B cell (primary cell): ENCODE results near the gene RAP2C. TPM values are rescaled to one million over a fixed set of nuclear protein-coding genes. Genes with fewer than 3 reads are reported as not detected.

Source experiments
- ATAC-seq: fragments of 200-7000 bp; cut with Tn5 transposase; one replicate; pipeline ENCODE4 v1.10.0; 2021; ENCODE audit warnings: low read depth, mild to moderate bottlenecking, moderate number of reproducible peaks, moderate library complexity
- CTCF ChIA-PET: fragments of 350-600 bp; sonication (Branson Sonifier 250); formaldehyde crosslinking; loops from one replicate; lab custom pipeline; 2021; ENCODE audit warnings: antibody characterized with exemption, inconsistent platforms; lab: Charles Lee
- POLR2A ChIA-PET: fragments of 350-600 bp; sonication (Branson Sonifier 250); formaldehyde crosslinking; loops from one replicate; lab custom pipeline; 2021; ENCODE audit warnings: antibody characterized with exemption; lab: Charles Lee
- DNase-seq: peaks from one replicate; pipeline ENCODE4 v3.0.0; 2013
- H2AFZ ChIP-seq: 2 replicates; pipeline ENCODE4 v1.6.1; 2012; ENCODE audit warnings: mild to moderate bottlenecking, low read depth, low read length; ENCODE audit not compliant: insufficient read depth, poor library complexity, severe bottlenecking
- H3K27ac ChIP-seq, 2 donors: 1 replicate in 1 of 2; 2 replicates in 1 of 2; pipeline ENCODE4 v1.5.1; 2012 to 2013; ENCODE audit warnings: low read length in 2 of 2, mild to moderate bottlenecking in 2 of 2, moderate library complexity in 1 of 2
- H3K27me3 ChIP-seq, 4 experiments: fragments of 200-600 bp in 1 of 4; sonication (generic) in 1 of 4; replicated peaks in 1 of 4; 1 replicate in 2 of 4; 2 replicates in 2 of 4; pipeline versions ENCODE4 v1.6.1 to v1.7.0; 2013 to 2016; ENCODE audit warnings: low read length in 3 of 4, mild to moderate bottlenecking in 2 of 4, mixed read lengths in 1 of 4, moderate library complexity in 1 of 4; ENCODE audit not compliant: insufficient read depth in 4 of 4, control insufficient read depth in 3 of 4; ENCODE audit errors: control extremely low read depth in 1 of 4
- H3K36me3 ChIP-seq, 2 experiments: replicated peaks in 1 of 2; 1 replicate in 1 of 2; 2 replicates in 1 of 2; pipeline versions ENCODE4 v1.6.1 to v1.7.1; 2013; ENCODE audit warnings: low read length in 1 of 2; ENCODE audit not compliant: insufficient read depth in 2 of 2, control insufficient read depth in 1 of 2; ENCODE audit errors: control extremely low read depth in 1 of 2, extremely low read depth in 1 of 2
- H3K4me1 ChIP-seq, 2 donors: fragments of 200-600 bp in 1 of 2; sonication (generic) in 1 of 2; 1 replicate in 1 of 2; 2 replicates in 1 of 2; pipeline versions ENCODE4 v1.5.1 to v1.6.1; 2013 to 2017; ENCODE audit warnings: low read length in 2 of 2; ENCODE audit not compliant: control insufficient read depth in 2 of 2, insufficient read depth in 2 of 2
- H3K4me2 ChIP-seq: replicated peaks from 2 replicates; pipeline ENCODE3; 2012; ENCODE audit warnings: mild to moderate bottlenecking, low read depth, low read length; ENCODE audit not compliant: poor library complexity, severe bottlenecking
- H3K4me3 ChIP-seq, 5 experiments: fragments of 200-600 bp in 1 of 5; sonication (generic) in 1 of 5; 1 replicate in 3 of 5; 2 replicates in 2 of 5; pipeline versions ENCODE4 v1.5.1 to v1.7.0; 2011 to 2016; ENCODE audit warnings: low read length in 4 of 5, mild to moderate bottlenecking in 4 of 5, low read depth in 2 of 5, control low read depth in 1 of 5, moderate library complexity in 1 of 5; ENCODE audit not compliant: insufficient read depth in 1 of 5; ENCODE audit errors: control extremely low read depth in 1 of 5, extremely low read depth in 1 of 5
- H3K79me2 ChIP-seq: fragments of 200-600 bp; sonication (generic); one replicate; pipeline ENCODE4 v1.6.0; 2016; ENCODE audit warnings: low read length; ENCODE audit not compliant: control insufficient read depth, insufficient read depth
- H3K9ac ChIP-seq: fragments of 200-600 bp; sonication (generic); 2 replicates; pipeline ENCODE4 v1.6.1; 2017; ENCODE audit warnings: mild to moderate bottlenecking, low read length, moderate library complexity
- H3K9me3 ChIP-seq, 3 donors: one replicate each; pipeline versions ENCODE4 v1.6.1 to v1.7.1; 2013; ENCODE audit warnings: low read length in 2 of 3; ENCODE audit not compliant: control insufficient read depth in 2 of 3, insufficient read depth in 1 of 3; ENCODE audit errors: control extremely low read depth in 1 of 3
- H4K20me1 ChIP-seq: 2 replicates; pipeline ENCODE4 v1.6.0; 2012; ENCODE audit warnings: mild to moderate bottlenecking, low read length; ENCODE audit not compliant: insufficient read depth, control insufficient read depth, poor library complexity, severe bottlenecking
- H3K27ac Mint-ChIP-seq: one replicate; pipeline ENCODE4 v1.8.0; 2021; ENCODE audit warnings: mixed read lengths
- H3K27me3 Mint-ChIP-seq: one replicate; pipeline ENCODE4 v1.8.0; 2021; ENCODE audit warnings: mixed read lengths
- H3K4me1 Mint-ChIP-seq: one replicate; pipeline ENCODE4 v1.8.0; 2021; ENCODE audit warnings: mixed read lengths
- H3K4me3 Mint-ChIP-seq: one replicate; pipeline ENCODE4 v1.8.0; 2021; ENCODE audit warnings: mixed read lengths
- H3K9me3 Mint-ChIP-seq: one replicate; pipeline ENCODE4 v1.8.0; 2022; ENCODE audit warnings: mixed read lengths; ENCODE audit not compliant: insufficient read depth
- CTCF ChIP-seq: fragments of 200-600 bp; IDR thresholded peaks from one replicate; pipeline ENCODE4 v1.8.0; 2022; ENCODE audit warnings: antibody characterized with exemption, mild to moderate bottlenecking
- EZH2 ChIP-seq: IDR thresholded peaks from 2 replicates; pipeline ENCODE4 v1.6.1; 2012; ENCODE audit warnings: borderline replicate concordance, low read depth, mild to moderate bottlenecking, moderate library complexity, low read length; ENCODE audit not compliant: insufficient read depth, poor library complexity, severe bottlenecking
- WGBS: methylation state at CpG from one replicate; pipeline ENCODE4 v1.1.5; 2013; ENCODE audit warnings: missing lambda C conversion rate; ENCODE audit not compliant: insufficient coverage; 5-methylcytosine and 5-hydroxymethylcytosine counted together
- intact Hi-C: fragments of 100-400 bp; cut with micrococcal nuclease; formaldehyde crosslinking; loops from one replicate; pipeline ENCODE4 v1.10.0; 2022
- polyA plus RNA-seq: library from polyadenylated mRNA; depleted of rRNA; stranded (reverse); fragments of >200 nt; gene quantifications from 2 replicates; pipeline ENCODE4 v1.2.3, GENCODE V29; 2012
- total RNA-seq, 2 donors: library from RNA; stranded (reverse); fragments of 120-200 nt in 1 of 2; gene quantifications; 1 replicate in 1 of 2; 2 replicates in 1 of 2; pipeline versions ENCODE4 v1.2.3 to v1.2.4, GENCODE V29; 2013 to 2022

RAP2C gene
- total and polyA plus RNA-seq, 2 donors (not counting 1 experiment from before 2014, with no cell fraction given): 23.2 to 46.0 TPM

GRCh38 chrX:132184871-132185270 lies 34.4 kb downstream of the RAP2C start:
- TF ChIP-seq EZH2 (no peak), CTCF (no peak)
- Mint-ChIP-seq H3K4me3 (no peak overlapping the region), H3K9me3 (no peaks in the 10 kb centered on the region), H3K27me3 (no peaks in the 10 kb centered on the region), H3K4me1 (no peaks in the 10 kb centered on the region), H3K27ac (no peak overlapping the region)
- intact Hi-C loops: no loop called here
- WGBS: no CpG with 5 or more reads among the region's 4 CpGs
- H3K4me1 ChIP-seq: no peaks in the 10 kb centered on the region
- DNase-seq (no peak), ATAC-seq (no peak)
- H3K4me3 ChIP-seq: no peak overlapping the region
- no peak overlapping the region for H2AFZ ChIP-seq
- CTCF ChIA-PET: no interaction called here
- H3K27ac ChIP-seq: no peak overlapping the region
- H3K4me2 ChIP-seq: no peak overlapping the region
- H3K27me3 ChIP-seq: no peaks in the 10 kb centered on the region
- H4K20me1 ChIP-seq: no peaks in the 10 kb centered on the region
- no peak overlapping the region for H3K9ac ChIP-seq
- no peaks in the 10 kb centered on the region for H3K9me3 ChIP-seq
- POLR2A ChIA-PET: no interaction called here
- H3K79me2 ChIP-seq: no peaks in the 10 kb centered on the region
- H3K36me3 ChIP-seq: no peaks in the 10 kb centered on the region

DNA sequence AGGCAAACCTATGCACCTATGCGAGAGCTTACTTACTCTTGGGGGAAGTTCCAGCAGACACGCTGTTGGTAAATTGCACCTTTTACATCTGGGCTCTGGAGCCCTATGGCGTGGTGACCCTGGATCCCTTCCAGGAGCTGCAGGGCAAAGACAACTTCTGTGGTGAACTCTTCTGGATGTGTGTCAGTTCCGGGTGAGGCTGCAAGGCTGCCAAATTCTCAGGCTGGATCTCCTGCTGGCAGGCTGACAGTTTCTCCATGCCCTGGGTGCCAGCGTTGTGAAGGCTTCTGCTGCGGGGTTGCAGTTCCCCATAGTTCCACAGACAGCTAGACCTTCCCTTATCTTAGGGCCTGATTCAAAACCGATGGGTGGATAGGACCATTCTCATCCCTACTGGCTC lies 37.9 kb downstream of the RAP2C start:
- H3K27me3 ChIP-seq: no peaks in the 10 kb centered on the region
- H3K4me1 Mint-ChIP-seq: no peaks in the 10 kb centered on the region
- intact Hi-C loops: no loop called here
- no peak overlapping the region for H2AFZ ChIP-seq
- no peaks in the 10 kb centered on the region for H3K9me3 ChIP-seq
- H3K4me3 Mint-ChIP-seq: no peak overlapping the region
- H3K9ac ChIP-seq: no peak overlapping the region
- ChIA-PET CTCF (no interaction called here), POLR2A (no interaction called here)
- WGBS: 82% methylated on average over 3 of the region's 7 CpGs
- no peak for ATAC-seq
- H3K27ac ChIP-seq: no peak overlapping the region
- no peak overlapping the region for H3K4me2 ChIP-seq
- H3K36me3 ChIP-seq: no peaks in the 10 kb centered on the region
- no peaks in the 10 kb centered on the region for H3K4me1 ChIP-seq
- H3K27ac Mint-ChIP-seq: no peak overlapping the region
- no peaks in the 10 kb centered on the region for H4K20me1 ChIP-seq
- no peak overlapping the region for H3K4me3 ChIP-seq
- DNase-seq: no peak
- H3K27me3 Mint-ChIP-seq: no peaks in the 10 kb centered on the region
- no peak for TF ChIP-seq EZH2
- no peak for TF ChIP-seq CTCF
- H3K9me3 Mint-ChIP-seq: no peaks in the 10 kb centered on the region
- H3K79me2 ChIP-seq: no peaks in the 10 kb centered on the region
